ENCODE results near the gene GIPC1. TPM values are rescaled to one million over a fixed set of nuclear protein-coding genes. Genes with fewer than 3 reads are reported as not detected.

The GIPC1 gene
- polyA plus RNA-seq, 2 of the 4 experiments (the other 2 are of a cell fraction), result 52.9 to 86.4 TPM

DNA sequence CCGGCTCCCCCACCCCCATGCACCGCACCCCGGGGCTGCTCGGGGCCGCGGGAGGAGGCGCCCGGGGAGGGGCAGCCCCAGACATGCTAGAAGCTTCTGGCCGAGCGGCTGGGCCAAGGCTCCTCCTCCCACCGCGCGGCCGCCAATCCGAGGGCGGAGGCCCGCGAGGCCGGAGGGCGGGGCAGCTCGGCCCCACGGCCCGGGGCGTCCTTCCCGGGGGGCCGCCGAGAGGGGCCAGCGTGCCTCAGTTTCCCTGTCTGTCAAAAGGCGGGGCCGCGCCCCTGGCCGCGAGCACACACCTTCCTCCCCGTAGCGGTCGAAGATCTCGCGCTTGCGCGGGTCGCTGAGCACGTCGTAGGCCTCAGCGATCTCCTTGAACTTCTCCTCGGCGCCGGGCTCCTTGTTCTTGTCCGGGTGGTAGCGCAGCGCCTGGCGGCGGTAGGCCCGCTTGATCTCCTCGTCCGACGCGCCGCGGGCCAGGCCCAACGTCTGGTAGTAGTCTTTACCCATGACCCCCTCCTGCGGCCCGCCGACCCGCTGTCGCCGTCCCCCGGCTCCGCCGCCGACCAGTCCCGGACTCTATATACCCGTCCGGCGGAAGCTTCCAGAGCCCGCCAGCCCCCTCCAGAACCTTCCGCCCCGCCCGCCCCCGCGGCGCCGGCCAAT is 22.0 kb upstream of the GIPC1 start, which contains the start of gene DNAJB1 (continued):
- TF ChIP-seq BCL3 (IDR thresholded peaks at IDR 0.05) (peak; percentile 88; the same call in 2 of the 3 replicates), NPAS2 (CRISPR knock-in tag; IDR thresholded peaks at IDR 0.05; ENCODE audit: borderline replicate concordance) (no peak), SREBF2 (IDR thresholded peaks at IDR 0.05) (no peak), HOXA7 (CRISPR knock-in tag; IDR thresholded peaks at IDR 0.05) (no peak), TP53 (CRISPR knock-in tag; IDR thresholded peaks at IDR 0.05) (peak; percentile 81; the same call in 1 of the 2 replicates), GATA3 (IDR thresholded peaks at IDR 0.05; ENCODE audit: borderline replicate concordance) (0 out of 2 replicates have a peak, but pooled peaks have one; percentile 13)
- TF ChIP-seq, protein P1, sequence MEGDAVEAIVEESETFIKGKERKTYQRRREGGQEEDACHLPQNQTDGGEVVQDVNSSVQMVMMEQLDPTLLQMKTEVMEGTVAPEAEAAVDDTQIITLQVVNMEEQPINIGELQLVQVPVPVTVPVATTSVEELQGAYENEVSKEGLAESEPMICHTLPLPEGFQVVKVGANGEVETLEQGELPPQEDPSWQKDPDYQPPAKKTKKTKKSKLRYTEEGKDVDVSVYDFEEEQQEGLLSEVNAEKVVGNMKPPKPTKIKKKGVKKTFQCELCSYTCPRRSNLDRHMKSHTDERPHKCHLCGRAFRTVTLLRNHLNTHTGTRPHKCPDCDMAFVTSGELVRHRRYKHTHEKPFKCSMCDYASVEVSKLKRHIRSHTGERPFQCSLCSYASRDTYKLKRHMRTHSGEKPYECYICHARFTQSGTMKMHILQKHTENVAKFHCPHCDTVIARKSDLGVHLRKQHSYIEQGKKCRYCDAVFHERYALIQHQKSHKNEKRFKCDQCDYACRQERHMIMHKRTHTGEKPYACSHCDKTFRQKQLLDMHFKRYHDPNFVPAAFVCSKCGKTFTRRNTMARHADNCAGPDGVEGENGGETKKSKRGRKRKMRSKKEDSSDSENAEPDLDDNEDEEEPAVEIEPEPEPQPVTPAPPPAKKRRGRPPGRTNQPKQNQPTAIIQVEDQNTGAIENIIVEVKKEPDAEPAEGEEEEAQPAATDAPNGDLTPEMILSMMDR (IDR thresholded peaks at IDR 0.05), result no peak
- TF ChIP-seq, protein P2, sequence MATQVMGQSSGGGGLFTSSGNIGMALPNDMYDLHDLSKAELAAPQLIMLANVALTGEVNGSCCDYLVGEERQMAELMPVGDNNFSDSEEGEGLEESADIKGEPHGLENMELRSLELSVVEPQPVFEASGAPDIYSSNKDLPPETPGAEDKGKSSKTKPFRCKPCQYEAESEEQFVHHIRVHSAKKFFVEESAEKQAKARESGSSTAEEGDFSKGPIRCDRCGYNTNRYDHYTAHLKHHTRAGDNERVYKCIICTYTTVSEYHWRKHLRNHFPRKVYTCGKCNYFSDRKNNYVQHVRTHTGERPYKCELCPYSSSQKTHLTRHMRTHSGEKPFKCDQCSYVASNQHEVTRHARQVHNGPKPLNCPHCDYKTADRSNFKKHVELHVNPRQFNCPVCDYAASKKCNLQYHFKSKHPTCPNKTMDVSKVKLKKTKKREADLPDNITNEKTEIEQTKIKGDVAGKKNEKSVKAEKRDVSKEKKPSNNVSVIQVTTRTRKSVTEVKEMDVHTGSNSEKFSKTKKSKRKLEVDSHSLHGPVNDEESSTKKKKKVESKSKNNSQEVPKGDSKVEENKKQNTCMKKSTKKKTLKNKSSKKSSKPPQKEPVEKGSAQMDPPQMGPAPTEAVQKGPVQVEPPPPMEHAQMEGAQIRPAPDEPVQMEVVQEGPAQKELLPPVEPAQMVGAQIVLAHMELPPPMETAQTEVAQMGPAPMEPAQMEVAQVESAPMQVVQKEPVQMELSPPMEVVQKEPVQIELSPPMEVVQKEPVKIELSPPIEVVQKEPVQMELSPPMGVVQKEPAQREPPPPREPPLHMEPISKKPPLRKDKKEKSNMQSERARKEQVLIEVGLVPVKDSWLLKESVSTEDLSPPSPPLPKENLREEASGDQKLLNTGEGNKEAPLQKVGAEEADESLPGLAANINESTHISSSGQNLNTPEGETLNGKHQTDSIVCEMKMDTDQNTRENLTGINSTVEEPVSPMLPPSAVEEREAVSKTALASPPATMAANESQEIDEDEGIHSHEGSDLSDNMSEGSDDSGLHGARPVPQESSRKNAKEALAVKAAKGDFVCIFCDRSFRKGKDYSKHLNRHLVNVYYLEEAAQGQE (IDR thresholded peaks at IDR 0.05), result no peak

DNA sequence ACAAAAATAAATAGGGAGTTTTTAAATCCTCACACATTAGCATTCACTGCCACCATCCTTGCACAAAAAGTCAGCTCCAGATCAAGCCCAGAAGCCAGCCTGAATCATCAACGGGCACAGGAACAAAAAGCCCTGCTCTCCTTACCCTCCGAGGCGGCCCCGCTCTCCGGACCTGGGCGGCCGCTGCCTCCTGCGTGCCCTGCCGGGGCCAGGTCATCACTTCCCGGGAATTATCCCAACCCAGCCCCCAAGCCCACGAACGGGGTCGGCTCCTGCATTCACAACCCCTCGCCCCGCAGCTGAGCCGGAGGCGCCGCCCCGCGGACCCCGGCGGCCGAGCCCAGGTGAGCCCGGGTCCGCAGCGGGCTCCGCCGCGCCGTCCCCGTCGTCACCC is 21.5 kb upstream of the GIPC1 start:
- peak overlapping the region; percentile 93 for H3K4me2 ChIP-seq
- ATAC-seq (no peak), DNase-seq (ENCODE audit: low read depth in 1 of 2, low spot score in 1 of 2) (no peak), FAIRE-seq (no peak)
- peak overlapping the region; percentile 99 to 100 for H3K27ac ChIP-seq
- peaks cover 70% of the 10 kb centered on the region for H3K4me1 ChIP-seq
- POLR2A ChIA-PET, result interaction anchor here (1.4 to 3.2 kb wide), 5 partner anchors 10 to 21 kb away, joined by 4 to 112 read pairs (median 11); partner anchors contain the start of gene GIPC1
- H3K4me3 ChIP-seq, result peak overlapping the region; percentile 100
- CTCF ChIA-PET, result interaction anchor here (0.7 to 3.5 kb wide), 2 partner anchors 12 to 26 kb away, joined by 3 to 17 read pairs; no protein-coding TSS in a partner anchor
- TF ChIP-seq EP300 (IDR thresholded peaks at IDR 0.05), result no peak
- TF ChIP-seq MAFK (IDR thresholded peaks at IDR 0.05; ENCODE audit: partially characterized antibody), result no peak
- TF ChIP-seq NPAS2 (CRISPR knock-in tag; IDR thresholded peaks at IDR 0.05; ENCODE audit: borderline replicate concordance), result no peak
- TF ChIP-seq CHD4 (IDR thresholded peaks at IDR 0.05; ENCODE audit: borderline replicate concordance), result no peak
- no peak for TF ChIP-seq USF2 (IDR thresholded peaks at IDR 0.05)
- no peak for TF ChIP-seq CBX8 (IDR thresholded peaks at IDR 0.05)
- no peak for TF ChIP-seq FOSL2 (IDR thresholded peaks at IDR 0.05)
- no peak for TF ChIP-seq FOSL2 (CRISPR knock-in tag; IDR thresholded peaks at IDR 0.05)
- TF ChIP-seq POLR2AphosphoS2 (conservative IDR thresholded peaks at IDR 0.05; ENCODE audit: low read length), result no peak
- no peak for TF ChIP-seq CEBPB (IDR thresholded peaks at IDR 0.05)
- no peak for TF ChIP-seq MYC (IDR thresholded peaks at IDR 0.05; ENCODE audit: borderline replicate concordance, low read length)
- H3K9me3 ChIP-seq, result no peaks in the 10 kb centered on the region
- 0% methylated on average over 2 of the region's 32 CpGs for WGBS (ENCODE audit: missing lambda C conversion rate)

Data from A549 (cell line).